T-helper 2 cell treated with Interferon-gamma antibody and Interleukin-4, amounts not matched to agents 5 μg/mL and 100 μg/mL, for 36 hours (primary cell): ENCODE data around the gene TCFL5.
A peak's percentile ranks its signal among the peaks of the same experiment; 100 is the strongest.

Experiments
- DNase-seq: peaks from one replicate; pipeline ENCODE4 v3.0.0; 2021; ENCODE audit warnings: low spot score
- H3K27ac Mint-ChIP-seq: one replicate; pipeline ENCODE4 v1.8.0; 2021; ENCODE audit warnings: mild to moderate bottlenecking, mixed read lengths
- H3K27me3 Mint-ChIP-seq: one replicate; pipeline ENCODE4 v1.8.0; 2021; ENCODE audit warnings: low read depth, mixed read lengths
- H3K36me3 Mint-ChIP-seq: one replicate; pipeline ENCODE4 v1.8.0; 2021; ENCODE audit warnings: low read depth, mixed read lengths
- H3K4me1 Mint-ChIP-seq: one replicate; pipeline ENCODE4 v1.8.0; 2021; ENCODE audit warnings: low read depth, mixed read lengths
- H3K4me3 Mint-ChIP-seq: one replicate; pipeline ENCODE4 v1.8.0; 2022; ENCODE audit warnings: mild to moderate bottlenecking, moderate library complexity, mixed read lengths
- H3K9me3 Mint-ChIP-seq: one replicate; pipeline ENCODE4 v1.8.0; 2021; ENCODE audit warnings: mixed read lengths

Gene TCFL5

GRCh38 chr20:62809530-62810428, 51.8 kb downstream of the TCFL5 start:
- peaks cover 3% of the 10 kb centered on the region for H3K27me3 Mint-ChIP-seq
- peaks cover 26% of the 10 kb centered on the region for H3K36me3 Mint-ChIP-seq

GRCh38 chr20:62808211-62808865, 53.3 kb downstream of the TCFL5 start:
- DNase-seq, result peak; percentile 65
- Mint-ChIP-seq H3K9me3 (no peaks in the 10 kb centered on the region), H3K36me3 (peaks cover 31% of the 10 kb centered on the region), H3K4me1 (peaks cover 14% of the 10 kb centered on the region), H3K27ac (no peak overlapping the region), H3K4me3 (peak overlapping the region; percentile 40), H3K27me3 (no peaks in the 10 kb centered on the region)

More at GRCh38 chr20:62809530-62810428, 51.8 kb downstream of the TCFL5 start:
- Mint-ChIP-seq H3K9me3 (no peaks in the 10 kb centered on the region), H3K27ac (no peak overlapping the region), H3K4me3 (no peak overlapping the region), H3K4me1 (peaks cover 10% of the 10 kb centered on the region)
- DNase-seq, result no peak

GRCh38 chr20:62807444-62808210, 54.0 kb downstream of the TCFL5 start:
- Mint-ChIP-seq H3K27ac (no peak overlapping the region), H3K4me3 (peak overlapping the region; percentile 48), H3K4me1 (peaks cover 16% of the 10 kb centered on the region), H3K27me3 (no peaks in the 10 kb centered on the region), H3K36me3 (peaks cover 28% of the 10 kb centered on the region), H3K9me3 (no peaks in the 10 kb centered on the region)
- DNase-seq, result no peak

- H3K9me3 Mint-ChIP-seq, result no peaks in the 10 kb centered on the region
- no peaks in the 10 kb centered on the region for H3K27me3 Mint-ChIP-seq
- H3K4me3 Mint-ChIP-seq, result peak overlapping the region; percentile 86
- peaks cover 16% of the 10 kb centered on the region for H3K4me1 Mint-ChIP-seq
- DNase-seq, result no peak
- H3K27ac Mint-ChIP-seq, result peak overlapping the region; percentile 65
- H3K36me3 Mint-ChIP-seq, result peaks cover 24% of the 10 kb centered on the region
Observed at GRCh38 chr20:62806383-62807050, 55.1 kb downstream of the TCFL5 start.

- peaks cover 28% of the 10 kb centered on the region for H3K36me3 Mint-ChIP-seq
- H3K4me1 Mint-ChIP-seq, result peaks cover 16% of the 10 kb centered on the region
- no peak for DNase-seq
- peak overlapping the region; percentile 65 for H3K27ac Mint-ChIP-seq
- H3K27me3 Mint-ChIP-seq, result no peaks in the 10 kb centered on the region
- no peaks in the 10 kb centered on the region for H3K9me3 Mint-ChIP-seq
- peak overlapping the region; percentile 86 for H3K4me3 Mint-ChIP-seq
Observed at GRCh38 chr20:62805711-62806382, 55.8 kb downstream of the TCFL5 start.

- H3K36me3 Mint-ChIP-seq, result peaks cover 28% of the 10 kb centered on the region
- H3K9me3 Mint-ChIP-seq, result no peaks in the 10 kb centered on the region
- peak; percentile 40 for DNase-seq
- no peaks in the 10 kb centered on the region for H3K27me3 Mint-ChIP-seq
- peak overlapping the region; percentile 49 for H3K27ac Mint-ChIP-seq
- H3K4me3 Mint-ChIP-seq, result peak overlapping the region; percentile 86
- peaks cover 17% of the 10 kb centered on the region for H3K4me1 Mint-ChIP-seq
Observed at GRCh38 chr20:62805155-62805710, 56.4 kb downstream of the TCFL5 start.

GRCh38 chr20:62804627-62805154, 56.9 kb downstream of the TCFL5 start, which contains the start of gene OGFR:
Gene OGFR, plus strand, starts transcription at chr20:62804835. Its CDS starts 25 bp downstream, at chr20:62804860.
- Mint-ChIP-seq H3K4me1 (peaks cover 20% of the 10 kb centered on the region), H3K9me3 (no peaks in the 10 kb centered on the region), H3K36me3 (peaks cover 33% of the 10 kb centered on the region), H3K27me3 (no peaks in the 10 kb centered on the region), H3K27ac (peak within 1 kb of the TSS; percentile 93), H3K4me3 (peak within 1 kb of the TSS; percentile 93)
- DNase-seq, result peak; percentile 67

- Mint-ChIP-seq H3K4me3 (peak overlapping the region; percentile 93), H3K9me3 (no peaks in the 10 kb centered on the region), H3K27me3 (no peaks in the 10 kb centered on the region), H3K4me1 (peaks cover 20% of the 10 kb centered on the region), H3K27ac (peak overlapping the region; percentile 93), H3K36me3 (peaks cover 35% of the 10 kb centered on the region)
- DNase-seq, result no peak
Observed at GRCh38 chr20:62804021-62804626, 57.5 kb downstream of the TCFL5 start.

- no peak for DNase-seq
- Mint-ChIP-seq H3K36me3 (peaks cover 37% of the 10 kb centered on the region), H3K4me1 (peaks cover 22% of the 10 kb centered on the region), H3K4me3 (no peak overlapping the region), H3K9me3 (no peaks in the 10 kb centered on the region), H3K27me3 (no peaks in the 10 kb centered on the region), H3K27ac (no peak overlapping the region)
Observed at GRCh38 chr20:62802026-62802712, 59.5 kb downstream of the TCFL5 start.

- H3K4me1 Mint-ChIP-seq, result peaks cover 16% of the 10 kb centered on the region
- H3K4me3 Mint-ChIP-seq, result no peak overlapping the region
- DNase-seq, result no peak
- H3K27ac Mint-ChIP-seq, result no peak overlapping the region
- H3K9me3 Mint-ChIP-seq, result no peaks in the 10 kb centered on the region
- peaks cover 37% of the 10 kb centered on the region for H3K36me3 Mint-ChIP-seq
- no peaks in the 10 kb centered on the region for H3K27me3 Mint-ChIP-seq
Observed at GRCh38 chr20:62801284-62802010, 60.2 kb downstream of the TCFL5 start.
